SU-DHL-6 (cell line): ENCODE results near the gene CLDN25.

Source experiments
- H2AFZ ChIP-seq: fragments of 200-600 bp; sonication (generic); 2 replicates; pipeline ENCODE4 v1.6.1; 2014; ENCODE audit warnings: low read depth, mild to moderate bottlenecking, moderate library complexity, mixed read lengths, antibody characterized with exemption, low read length; ENCODE audit not compliant: severe bottlenecking
- H3F3A ChIP-seq: fragments of 200-600 bp; shearing (Covaris generic); 2 replicates; pipeline ENCODE4 v1.6.0; 2016; ENCODE audit warnings: antibody characterized with exemption, mild to moderate bottlenecking; ENCODE audit not compliant: insufficient read depth
- H3K27ac ChIP-seq: fragments of 200-600 bp; sonication (generic); 2 replicates; pipeline ENCODE4 v1.5.1; 2016; ENCODE audit warnings: low read depth, mild to moderate bottlenecking, low read length, moderate library complexity, mixed read lengths
- H3K27me3 ChIP-seq: fragments of 200-600 bp; sonication (generic), shearing (Covaris generic); 2 replicates; pipeline ENCODE4 v1.6.0; 2014; ENCODE audit warnings: mild to moderate bottlenecking, low read length
- H3K36me3 ChIP-seq: fragments of 200-600 bp; sonication (generic); 2 replicates; pipeline ENCODE4 v1.6.1; 2014; ENCODE audit warnings: mild to moderate bottlenecking, low read length, mixed read lengths
- H3K4me2 ChIP-seq: fragments of 300-600, 200-600 bp; shearing (Covaris generic), sonication (generic); 2 replicates; pipeline ENCODE4 v1.6.0; 2014; ENCODE audit warnings: low read length, low read depth, mild to moderate bottlenecking; ENCODE audit not compliant: poor library complexity, severe bottlenecking
- H3K4me3 ChIP-seq: fragments of 200-600 bp; sonication (generic); 2 replicates; pipeline ENCODE4 v1.5.1; 2014; ENCODE audit warnings: antibody characterized with exemption, low read length, mild to moderate bottlenecking, mixed read lengths; ENCODE audit not compliant: insufficient read depth, poor library complexity, severe bottlenecking
- H3K79me2 ChIP-seq: fragments of 200-600 bp; sonication (generic); 2 replicates; pipeline ENCODE4 v1.6.1; 2014; ENCODE audit warnings: mild to moderate bottlenecking, low read length, moderate library complexity; ENCODE audit not compliant: insufficient read depth
- H3K9ac ChIP-seq: fragments of 200-600 bp; sonication (generic); 2 replicates; pipeline ENCODE4 v1.7.0; 2014; ENCODE audit warnings: mild to moderate bottlenecking, low read length
- H3K9me2 ChIP-seq: fragments of 200-600 bp; sonication (generic); replicated peaks from 2 replicates; pipeline ENCODE4 v1.6.1; 2014; ENCODE audit warnings: low read length; ENCODE audit not compliant: insufficient read depth
- H3K9me3 ChIP-seq: fragments of 200-600 bp; sonication (generic); 2 replicates; pipeline ENCODE4 v1.6.1; 2014; ENCODE audit warnings: low read length, mixed read lengths; ENCODE audit not compliant: insufficient read depth
- H4K20me1 ChIP-seq: fragments of 200-600 bp; sonication (generic); 2 replicates; pipeline ENCODE4 v1.6.1; 2014; ENCODE audit warnings: low read depth, mild to moderate bottlenecking, antibody characterized with exemption, low read length, moderate library complexity, mixed read lengths
- CTCF ChIP-seq: fragments of 200-600 bp; sonication (generic); IDR thresholded peaks from one replicate; pipeline ENCODE4 v1.5.1; 2017; ENCODE audit warnings: antibody characterized with exemption, mild to moderate bottlenecking, low read length, moderate library complexity; ENCODE audit not compliant: insufficient read depth, poor library complexity, severe bottlenecking
- EZH2phosphoT487 ChIP-seq: fragments of 200-600 bp; sonication (generic), shearing (Covaris generic); conservative IDR thresholded peaks from 2 replicates; pipeline ENCODE4 v1.6.1; 2018; ENCODE audit warnings: mild to moderate bottlenecking, antibody characterized with exemption, low read length, moderate library complexity, mixed read lengths

Gene CLDN25

GRCh38 chr11:113773416-113774173, 6.0 kb upstream of the CLDN25 start, which contains the start of gene ZW10:
Gene ZW10, minus strand, starts transcription at chr11:113773692. Its CDS starts 26 bp downstream, at chr11:113773666.
- Histone ChIP-seq H3K27ac (peak within 1 kb of the TSS; percentile 62), H3K79me2 (peaks cover 32% of the 10 kb centered on the region), H2AFZ (peak within 1 kb of the TSS; percentile 94), H3K9me3 (no peaks in the 10 kb centered on the region), H3K9me2 (no peaks in the 10 kb centered on the region), H3K27me3 (no peaks in the 10 kb centered on the region), H3K4me3 (peak within 1 kb of the TSS; percentile 86), H4K20me1 (no peaks in the 10 kb centered on the region), H3F3A (no peaks in the 10 kb centered on the region), H3K36me3 (peaks cover 3% of the 10 kb centered on the region; the same call in 1 of the 2 replicates), H3K9ac (peak within 1 kb of the TSS; percentile 96), H3K4me2 (peak within 1 kb of the TSS; percentile 78)
- no peak for TF ChIP-seq EZH2phosphoT487
- peak; percentile 87 for TF ChIP-seq CTCF

DNA sequence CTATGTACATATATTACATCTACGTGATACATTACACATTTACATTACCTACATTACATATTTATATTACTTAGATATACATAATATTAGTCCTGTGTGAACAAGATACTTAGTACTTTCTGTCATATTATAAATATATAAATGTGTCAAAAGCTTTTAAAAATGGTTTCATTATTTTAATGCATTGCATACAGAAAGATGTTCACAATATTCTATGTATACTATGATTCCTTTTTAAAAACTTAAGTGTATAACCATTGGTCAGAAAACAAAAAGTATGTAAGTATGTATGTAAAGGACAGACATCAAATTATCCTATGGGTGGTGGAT, 5.5 kb upstream of the CLDN25 start:
- no peak for TF ChIP-seq EZH2phosphoT487
- peak overlapping the region; percentile 78 for H3K4me2 ChIP-seq
- H3F3A ChIP-seq: no peaks in the 10 kb centered on the region
- H3K4me3 ChIP-seq: peak overlapping the region; percentile 86
- H3K79me2 ChIP-seq: peaks cover 28% of the 10 kb centered on the region
- H4K20me1 ChIP-seq: no peaks in the 10 kb centered on the region
- peak overlapping the region; percentile 94 for H2AFZ ChIP-seq
- no peaks in the 10 kb centered on the region; the same call in 1 of the 2 replicates for H3K36me3 ChIP-seq
- no peaks in the 10 kb centered on the region for H3K9me3 ChIP-seq
- no peaks in the 10 kb centered on the region for H3K27me3 ChIP-seq
- H3K27ac ChIP-seq: no peak overlapping the region
- no peaks in the 10 kb centered on the region for H3K9me2 ChIP-seq
- H3K9ac ChIP-seq: peak overlapping the region; percentile 96

GRCh38 chr11:113778111-113778910, 1.3 kb upstream of the CLDN25 start:
- TF ChIP-seq EZH2phosphoT487: no peak
- TF ChIP-seq CTCF: no peak
- Histone ChIP-seq H3K9me2 (no peaks in the 10 kb centered on the region), H3K9ac (no peak overlapping the region), H3K79me2 (peaks cover 2% of the 10 kb centered on the region), H3K9me3 (no peaks in the 10 kb centered on the region), H4K20me1 (no peaks in the 10 kb centered on the region), H3K4me2 (no peak overlapping the region), H3K27me3 (no peaks in the 10 kb centered on the region), H3K27ac (no peak overlapping the region), H3K36me3 (no peaks in the 10 kb centered on the region), H3F3A (no peaks in the 10 kb centered on the region), H2AFZ (no peak overlapping the region), H3K4me3 (no peak overlapping the region)

- Histone ChIP-seq H4K20me1 (no peaks in the 10 kb centered on the region), H3K27me3 (no peaks in the 10 kb centered on the region), H2AFZ (no peak overlapping the region), H3K9ac (no peak overlapping the region), H3K36me3 (no peaks in the 10 kb centered on the region), H3K4me2 (no peak overlapping the region), H3K27ac (no peak overlapping the region), H3K9me2 (no peaks in the 10 kb centered on the region), H3K4me3 (no peak overlapping the region), H3K9me3 (no peaks in the 10 kb centered on the region), H3K79me2 (no peaks in the 10 kb centered on the region), H3F3A (no peaks in the 10 kb centered on the region)
- TF ChIP-seq EZH2phosphoT487 (no peak), CTCF (no peak)
These were observed 2.1 kb downstream of the CLDN25 start for GRCh38 chr11:113781682-113782081.
